HG02885 (cell line): ENCODE data around the gene LTB.
A peak's percentile ranks its signal among the peaks of the same experiment; 100 is the strongest.
"Not testable (repeated sequence)": the region's sequence is repeated elsewhere in the genome, so short reads cannot be mapped to it uniquely, and the experiment has no call there.

Experiments
- ATAC-seq: cut with Tn5 transposase; IDR thresholded peaks from one replicate; pipeline ENCODE4 v1.9.1; 2021; ENCODE audit warnings: mild to moderate bottlenecking; ENCODE audit not compliant: unreplicated experiment, poor library complexity

The LTB gene

GRCh38 chr6:31609519-31610406 lies 27.5 kb upstream of the LTB start:
- ATAC-seq, result no peak

- ATAC-seq, result no peak
These were observed 25.1 kb upstream of the LTB start for GRCh38 chr6:31607317-31607716.

GRCh38 chr6:31597006-31597405 lies 14.8 kb upstream of the LTB start:
- ATAC-seq, result no peak

GRCh38 chr6:31592396-31592771 lies 10.2 kb upstream of the LTB start:
- ATAC-seq, result no peak

GRCh38 chr6:31590691-31591090 lies 8.5 kb upstream of the LTB start:
- not testable (repeated sequence) for ATAC-seq

GRCh38 chr6:31588871-31589650 lies 6.8 kb upstream of the LTB start:
- ATAC-seq, result no peak

- no peak for ATAC-seq
These were observed 5.9 kb upstream of the LTB start for GRCh38 chr6:31587791-31588777.

- no peak for ATAC-seq
These were observed 4.5 kb upstream of the LTB start for GRCh38 chr6:31586599-31587281.

GRCh38 chr6:31586008-31586407 lies 3.8 kb upstream of the LTB start, which contains the start of gene LST1:
TSS of gene LST1 (plus strand) at chr6:31586277. CDS start at chr6:31587300, 1,023 bp downstream.
- no peak for ATAC-seq

- ATAC-seq, result no peak
These were observed 3.3 kb upstream of the LTB start for GRCh38 chr6:31585491-31585890.

GRCh38 chr6:31581434-31582229 lies 592 bp downstream of the LTB start:
- no peak for ATAC-seq

GRCh38 chr6:31580807-31581433 lies 1.3 kb downstream of the LTB start:
- peak; percentile 75 for ATAC-seq

- ATAC-seq, result no peak
These were observed 1.8 kb downstream of the LTB start for GRCh38 chr6:31580438-31580740.

GRCh38 chr6:31579546-31580437 lies 2.4 kb downstream of the LTB start:
- no peak for ATAC-seq

- ATAC-seq, result no peak
These were observed 3.1 kb downstream of the LTB start for GRCh38 chr6:31579119-31579505.

- ATAC-seq, result no peak
These were observed 3.8 kb downstream of the LTB start for GRCh38 chr6:31578184-31579118.

GRCh38 chr6:31577579-31577966 lies 4.7 kb downstream of the LTB start:
- ATAC-seq, result no peak
